CD4-positive, alpha-beta T cell (primary cell): Measurements from ENCODE around the gene GNA12. TPM values are rescaled to one million over a fixed set of nuclear protein-coding genes. Genes with fewer than 3 reads are reported as not detected.

Experiments used
- ATAC-seq: fragments of 200-7000 bp; cut with Tn5 transposase; one replicate; pipeline ENCODE4 v1.10.0; 2022; ENCODE audit warnings: mild to moderate bottlenecking; ENCODE audit not compliant: poor library complexity
- CTCF ChIA-PET: fragments of 350-600 bp; sonication (Branson Sonifier 250); formaldehyde crosslinking; loops from one replicate; lab custom pipeline; 2021; ENCODE audit warnings: antibody characterized with exemption, inconsistent platforms; lab: Charles Lee
- POLR2A ChIA-PET: fragments of 350-600 bp; sonication (Branson Sonifier 250); formaldehyde crosslinking; loops from one replicate; lab custom pipeline; 2021; ENCODE audit warnings: antibody characterized with exemption, inconsistent platforms; lab: Charles Lee
- DNase-seq, 14 experiments: peaks; one replicate each; pipeline ENCODE4 v3.0.0-alpha.2; 2013 to 2020; ENCODE audit warnings: mixed read lengths in 2 of 14
- H3K27ac ChIP-seq, 2 donors: one replicate each; pipeline versions ENCODE4 v1.5.1 to v1.7.0; 2013; ENCODE audit warnings: low read length in 2 of 2, low read depth in 1 of 2, mild to moderate bottlenecking in 1 of 2
- H3K27me3 ChIP-seq, 2 experiments: 1 replicate in 1 of 2; 2 replicates in 1 of 2; pipeline versions ENCODE4 v1.6.1 to v1.7.0; 2013; ENCODE audit warnings: low read length in 2 of 2, control low read depth in 1 of 2, mild to moderate bottlenecking in 1 of 2, moderate library complexity in 1 of 2; ENCODE audit not compliant: insufficient read depth in 2 of 2, control insufficient read depth in 1 of 2
- H3K36me3 ChIP-seq: one replicate; pipeline ENCODE4 v1.6.1; 2013; ENCODE audit warnings: low read length, control low read depth; ENCODE audit not compliant: insufficient read depth
- H3K4me1 ChIP-seq: one replicate; pipeline ENCODE4 v1.6.1; 2013; ENCODE audit warnings: low read length, control low read depth; ENCODE audit not compliant: insufficient read depth
- H3K4me3 ChIP-seq: one replicate; pipeline ENCODE4 v1.5.1; 2013; ENCODE audit warnings: mild to moderate bottlenecking, low read length, moderate library complexity
- H3K9me3 ChIP-seq, 2 experiments: 1 replicate in 1 of 2; 2 replicates in 1 of 2; pipeline versions ENCODE4 v1.6.1 to v1.7.0; 2013; ENCODE audit warnings: low read length in 2 of 2, mild to moderate bottlenecking in 2 of 2, control low read depth in 1 of 2, moderate library complexity in 1 of 2; ENCODE audit not compliant: control insufficient read depth in 1 of 2, insufficient read depth in 1 of 2
- H3K27ac Mint-ChIP-seq: one replicate; pipeline ENCODE4 v1.8.0; 2020; ENCODE audit warnings: mixed read lengths
- H3K27me3 Mint-ChIP-seq: one replicate; pipeline ENCODE4 v1.8.0; 2021; ENCODE audit warnings: mixed read lengths
- H3K36me3 Mint-ChIP-seq: one replicate; pipeline ENCODE4 v1.8.0; 2021; ENCODE audit warnings: low read depth, mixed read lengths
- H3K4me1 Mint-ChIP-seq: one replicate; pipeline ENCODE4 v1.8.0; 2021; ENCODE audit warnings: low read depth, mixed read lengths
- H3K4me3 Mint-ChIP-seq: one replicate; pipeline ENCODE4 v1.8.0; 2020; ENCODE audit warnings: mild to moderate bottlenecking, mixed read lengths
- H3K9me3 Mint-ChIP-seq: one replicate; pipeline ENCODE4 v1.8.0; 2020; ENCODE audit warnings: mixed read lengths
- intact Hi-C, 2 experiments: fragments of 100-400 bp; cut with DNase I in 1 of 2; cut with micrococcal nuclease in 1 of 2; formaldehyde crosslinking; loops; one replicate each; pipeline versions ENCODE4 v1.15.1 to v1.9.0; 2023 to 2025; cut with DNase I, micrococcal nuclease
- total RNA-seq, 174 experiments: library from RNA in 2 of 174; stranded (reverse) in 2 of 174; gene quantifications; one replicate each; pipeline ENCODE4 v1.2.3 and lab custom pipeline; 2021 to 2026
- TF ChIP-seq, protein P1 (sequence below): fragments of 200-600 bp; IDR thresholded peaks from one replicate; pipeline ENCODE4 v1.8.0; 2022; ENCODE audit warnings: antibody characterized with exemption, mild to moderate bottlenecking

The GNA12 gene
- total RNA-seq, 2 experiments from 2014 or later: 16.0 to 16.1 TPM

- peaks cover 9% of the 10 kb centered on the region for H3K4me1 Mint-ChIP-seq
- no peaks in the 10 kb centered on the region for H3K4me1 ChIP-seq
- peaks cover 54% of the 10 kb centered on the region for H3K36me3 Mint-ChIP-seq
- no peaks in the 10 kb centered on the region for H3K9me3 Mint-ChIP-seq
- no peaks in the 10 kb centered on the region for H3K9me3 ChIP-seq
- H3K27ac ChIP-seq: no peak overlapping the region
- no peak overlapping the region for H3K4me3 Mint-ChIP-seq
- H3K27me3 ChIP-seq: no peaks in the 10 kb centered on the region
- ChIA-PET POLR2A (no interaction called here), CTCF (no interaction called here)
- H3K4me3 ChIP-seq: no peak overlapping the region
- no peak overlapping the region for H3K27ac Mint-ChIP-seq
- ATAC-seq (no peak), DNase-seq (peak in 1 of 14 experiments; percentile 31)
- H3K36me3 ChIP-seq: no peaks in the 10 kb centered on the region
- no peaks in the 10 kb centered on the region for H3K27me3 Mint-ChIP-seq
- intact Hi-C loops: no loop called here
- TF ChIP-seq, protein P1, sequence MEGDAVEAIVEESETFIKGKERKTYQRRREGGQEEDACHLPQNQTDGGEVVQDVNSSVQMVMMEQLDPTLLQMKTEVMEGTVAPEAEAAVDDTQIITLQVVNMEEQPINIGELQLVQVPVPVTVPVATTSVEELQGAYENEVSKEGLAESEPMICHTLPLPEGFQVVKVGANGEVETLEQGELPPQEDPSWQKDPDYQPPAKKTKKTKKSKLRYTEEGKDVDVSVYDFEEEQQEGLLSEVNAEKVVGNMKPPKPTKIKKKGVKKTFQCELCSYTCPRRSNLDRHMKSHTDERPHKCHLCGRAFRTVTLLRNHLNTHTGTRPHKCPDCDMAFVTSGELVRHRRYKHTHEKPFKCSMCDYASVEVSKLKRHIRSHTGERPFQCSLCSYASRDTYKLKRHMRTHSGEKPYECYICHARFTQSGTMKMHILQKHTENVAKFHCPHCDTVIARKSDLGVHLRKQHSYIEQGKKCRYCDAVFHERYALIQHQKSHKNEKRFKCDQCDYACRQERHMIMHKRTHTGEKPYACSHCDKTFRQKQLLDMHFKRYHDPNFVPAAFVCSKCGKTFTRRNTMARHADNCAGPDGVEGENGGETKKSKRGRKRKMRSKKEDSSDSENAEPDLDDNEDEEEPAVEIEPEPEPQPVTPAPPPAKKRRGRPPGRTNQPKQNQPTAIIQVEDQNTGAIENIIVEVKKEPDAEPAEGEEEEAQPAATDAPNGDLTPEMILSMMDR: no peak
Observed at GRCh38 chr7:2774935-2775334, 69.2 kb downstream of the GNA12 start.

DNA sequence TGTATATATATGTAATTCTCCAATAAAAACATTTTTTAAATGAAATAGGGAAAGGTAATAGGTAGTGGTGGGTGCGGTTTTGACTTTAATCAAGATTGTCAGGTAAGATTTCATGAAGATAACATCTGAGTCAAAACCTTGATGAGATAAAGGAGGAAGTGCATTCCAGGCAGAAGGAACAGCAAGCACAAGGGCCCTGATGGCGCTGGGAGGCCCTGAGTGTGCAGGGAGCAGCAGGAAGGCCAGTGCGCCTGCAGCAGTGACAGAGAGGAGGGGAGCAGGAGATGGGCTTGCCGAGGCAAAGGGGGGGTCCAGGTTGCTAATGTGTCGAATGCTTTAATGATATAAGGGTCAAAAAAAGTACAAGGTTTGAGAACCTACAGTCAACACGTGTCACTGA lies 69.8 kb downstream of the GNA12 start:
- Histone ChIP-seq H3K9me3 (no peaks in the 10 kb centered on the region), H3K27ac (no peak overlapping the region), H3K27me3 (no peaks in the 10 kb centered on the region), H3K36me3 (no peaks in the 10 kb centered on the region), H3K4me3 (no peak overlapping the region), H3K4me1 (no peaks in the 10 kb centered on the region)
- no peak for DNase-seq
- no peak for ATAC-seq
- H3K27ac Mint-ChIP-seq: no peak overlapping the region
- H3K36me3 Mint-ChIP-seq: peaks cover 54% of the 10 kb centered on the region
- no peaks in the 10 kb centered on the region for H3K27me3 Mint-ChIP-seq
- H3K4me3 Mint-ChIP-seq: no peak overlapping the region
- peaks cover 9% of the 10 kb centered on the region for H3K4me1 Mint-ChIP-seq
- intact Hi-C loops: no loop called here
- POLR2A ChIA-PET: no interaction called here
- TF ChIP-seq, protein P1: no peak
- no peaks in the 10 kb centered on the region for H3K9me3 Mint-ChIP-seq
- CTCF ChIA-PET: no interaction called here

DNA sequence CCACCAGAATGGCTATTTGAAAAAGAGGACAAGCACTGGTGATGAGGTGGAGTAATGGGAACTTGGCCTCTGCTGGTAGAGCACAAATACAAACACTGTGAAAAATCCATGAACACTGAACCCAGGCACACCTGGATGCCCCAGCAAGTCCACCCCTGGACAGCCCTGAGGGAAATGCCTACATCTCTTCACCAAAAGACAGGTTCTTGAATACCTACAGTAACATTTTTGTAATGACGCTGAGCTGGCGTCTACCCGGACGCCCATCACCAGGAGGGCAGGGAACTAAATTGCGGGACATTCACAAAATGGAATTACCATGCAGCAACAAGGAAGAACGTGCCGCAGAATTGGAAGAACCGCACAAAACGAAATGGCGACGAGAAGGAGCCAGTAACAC lies 70.5 kb downstream of the GNA12 start:
- Histone ChIP-seq H3K4me1 (no peaks in the 10 kb centered on the region), H3K4me3 (no peak overlapping the region), H3K27ac (no peak overlapping the region), H3K27me3 (no peaks in the 10 kb centered on the region), H3K9me3 (no peaks in the 10 kb centered on the region), H3K36me3 (no peaks in the 10 kb centered on the region)
- Mint-ChIP-seq H3K9me3 (no peaks in the 10 kb centered on the region), H3K27ac (no peak overlapping the region), H3K36me3 (peaks cover 53% of the 10 kb centered on the region), H3K27me3 (no peaks in the 10 kb centered on the region), H3K4me1 (peaks cover 9% of the 10 kb centered on the region), H3K4me3 (no peak overlapping the region)
- intact Hi-C loops: no loop called here
- POLR2A ChIA-PET: no interaction called here
- ATAC-seq (no peak), DNase-seq (no peak)
- CTCF ChIA-PET: no interaction called here
- TF ChIP-seq, protein P1: no peak
